OCI-LY7 (cell line): Measurements from ENCODE around the gene VDR. TPM values are rescaled to one million over a fixed set of nuclear protein-coding genes. Genes with fewer than 3 reads are reported as not detected.

ENCODE experiments used
- BruUV-seq: library from RNA; stranded (reverse); fragments of 400-500 nt; replicated peaks from 2 replicates; lab custom pipeline; 2021; lab: Mats Ljungman, UMichigan
- CTCF ChIA-PET: fragments of 300-600 bp; sonication (Branson Sonifier 250); formaldehyde crosslinking; loops from one replicate; lab custom pipeline; 2022; ENCODE audit warnings: antibody characterized with exemption; ENCODE audit not compliant: unreplicated experiment; lab: Charles Lee
- POLR2A ChIA-PET: fragments of 300-600 bp; sonication (Branson Sonifier 250); formaldehyde crosslinking; loops from one replicate; lab custom pipeline; 2022; ENCODE audit warnings: antibody characterized with exemption; lab: Charles Lee
- DNase-seq: peaks from one replicate; pipeline ENCODE4 v3.0.0-alpha.2; 2015; ENCODE audit warnings: low spot score
- H2AFZ ChIP-seq: fragments of 200-600 bp; sonication (generic), shearing (Covaris generic); 2 replicates; pipeline ENCODE4 v1.6.1; 2014; ENCODE audit warnings: mild to moderate bottlenecking, antibody characterized with exemption, low read length, moderate library complexity
- H3K27ac ChIP-seq: fragments of 200-600 bp; sonication (generic); 2 replicates; pipeline ENCODE4 v1.5.1; 2014; ENCODE audit warnings: mixed run types, low read depth, mild to moderate bottlenecking, moderate library complexity, low read length, inconsistent platforms; ENCODE audit not compliant: poor library complexity, severe bottlenecking
- H3K36me3 ChIP-seq: fragments of 200-600 bp; sonication (generic); 2 replicates; pipeline ENCODE4 v1.6.1; 2014; ENCODE audit warnings: mild to moderate bottlenecking, antibody characterized with exemption, low read length, moderate library complexity, mixed read lengths; ENCODE audit not compliant: insufficient read depth
- H3K4me1 ChIP-seq: fragments of 200-600 bp; sonication (generic); 2 replicates; pipeline ENCODE4 v1.5.1; 2014; ENCODE audit warnings: mild to moderate bottlenecking, low read length; ENCODE audit not compliant: insufficient read depth, poor library complexity, severe bottlenecking
- H3K4me2 ChIP-seq: fragments of 200-600 bp; sonication (generic); 2 replicates; pipeline ENCODE4 v1.6.1; 2014; ENCODE audit warnings: mild to moderate bottlenecking, low read length
- H3K4me3 ChIP-seq: fragments of 200-600 bp; sonication (generic); 2 replicates; pipeline ENCODE4 v1.5.1; 2014; ENCODE audit warnings: mild to moderate bottlenecking, low read depth, low read length; ENCODE audit not compliant: poor library complexity, severe bottlenecking
- H3K79me2 ChIP-seq: fragments of 200-600 bp; sonication (generic); 2 replicates; pipeline ENCODE4 v1.6.1; 2016; ENCODE audit warnings: low read depth, mild to moderate bottlenecking, low read length, moderate library complexity, mixed read lengths; ENCODE audit not compliant: insufficient read depth
- H3K9me2 ChIP-seq: fragments of 200-600 bp; sonication (generic); 2 replicates; pipeline ENCODE4 v1.6.1; 2016; ENCODE audit warnings: mild to moderate bottlenecking, low read length, mixed read lengths; ENCODE audit not compliant: insufficient read depth
- H3K9me3 ChIP-seq: fragments of 200-600 bp; sonication (generic); 2 replicates; pipeline ENCODE4 v1.6.1; 2014; ENCODE audit warnings: mild to moderate bottlenecking, mixed run types, low read length, mixed read lengths
- H4K20me1 ChIP-seq: fragments of 200-600 bp; sonication (generic); 2 replicates; pipeline ENCODE4 v1.6.1; 2014; ENCODE audit warnings: mild to moderate bottlenecking, antibody characterized with exemption, low read length, moderate library complexity, mixed read lengths; ENCODE audit not compliant: insufficient read depth
- CTCF ChIP-seq: fragments of 200-600 bp; sonication (generic); conservative IDR thresholded peaks from 2 replicates; pipeline ENCODE4 v1.5.1; 2014; ENCODE audit warnings: mild to moderate bottlenecking, antibody characterized with exemption, low read length, moderate library complexity, mixed read lengths
- EZH2phosphoT487 ChIP-seq: fragments of 200-600 bp; sonication (generic); IDR thresholded peaks from 2 replicates; pipeline ENCODE4 v1.6.1; 2018; ENCODE audit warnings: low read depth, borderline replicate concordance, mild to moderate bottlenecking, mixed run types, antibody characterized with exemption, low read length, moderate library complexity, mixed read lengths
- intact Hi-C: fragments of 100-400 bp; cut with micrococcal nuclease; formaldehyde crosslinking; loops from one replicate; pipeline ENCODE4 v1.10.0; 2022; ENCODE audit not compliant: unreplicated experiment
- total RNA-seq, 2 experiments: library from RNA; depleted of rRNA in 1 of 2; stranded (reverse); fragments of >200 nt in 1 of 2; shearing (Covaris generic) in 1 of 2; gene quantifications; 2 replicates each; pipeline ENCODE4 v1.2.3, GENCODE V29; 2014 to 2022

VDR gene
- total RNA-seq, 2 experiments from 2014 or later, result 1.9 to 5.4 TPM

- no TSS peak for BruUV-seq
These were observed 112.9 kb downstream of the VDR start for GRCh38 chr12:47791874-47792273.

More at GRCh38 chr12:47791874-47792273, 112.9 kb downstream of the VDR start:
- no peak for DNase-seq
- Histone ChIP-seq H3K79me2 (no peaks in the 10 kb centered on the region), H3K36me3 (peaks cover 90% of the 10 kb centered on the region), H3K9me2 (no peaks in the 10 kb centered on the region), H3K4me1 (no peaks in the 10 kb centered on the region), H3K4me3 (no peak overlapping the region), H4K20me1 (no peaks in the 10 kb centered on the region), H2AFZ (no peak overlapping the region), H3K9me3 (no peaks in the 10 kb centered on the region), H3K27ac (no peak overlapping the region), H3K4me2 (no peak overlapping the region)
- ChIA-PET POLR2A (no interaction called here), CTCF (interaction anchor here (0.6 to 2.0 kb wide), 3 partner anchors 17 to 47 kb away, joined by 3 to 5 read pairs (median 3); no protein-coding TSS in a partner anchor)
- intact Hi-C loops, result no loop called here
- TF ChIP-seq CTCF (no peak), EZH2phosphoT487 (no peak)

Other genes starting within 250 kb of the VDR start
- 21.6 and 25.1 TPM in 2 replicates for gene RPAP3, start 199.0 kb downstream of the VDR start, total RNA-seq (2014; rRNA removed; shearing (Covaris generic))
- gene RPAP3, start 199.0 kb downstream of the VDR start, total RNA-seq (2022), result 52.9 and 53.9 TPM in 2 replicates
- gene ENDOU, start 179.5 kb downstream of the VDR start, total RNA-seq (2014; rRNA removed; shearing (Covaris generic)), result 0.19 TPM in 1 of 2 replicates, not detected in the other
- 0.55 TPM in 1 of 2 replicates, not detected in the other for gene ENDOU, start 179.5 kb downstream of the VDR start, total RNA-seq (2022)
- 0.69 and 0.80 TPM in 2 replicates for gene RAPGEF3, start 146.1 kb downstream of the VDR start, total RNA-seq (2014; rRNA removed; shearing (Covaris generic))
- 2.9 and 4.7 TPM in 2 replicates for gene RAPGEF3, start 146.1 kb downstream of the VDR start, total RNA-seq (2022)
- gene SLC48A1, start 131.8 kb downstream of the VDR start, total RNA-seq (2014; rRNA removed; shearing (Covaris generic)), result 3.8 and 9.6 TPM in 2 replicates
- gene SLC48A1, start 131.8 kb downstream of the VDR start, total RNA-seq (2022), result 8.6 and 12.0 TPM in 2 replicates
- gene HDAC7, start 85.1 kb downstream of the VDR start, total RNA-seq (2014; rRNA removed; shearing (Covaris generic)), result 38.4 and 45.9 TPM in 2 replicates
- gene HDAC7, start 85.1 kb downstream of the VDR start, total RNA-seq (2022), result 130 and 131 TPM in 2 replicates
- 158 and 182 TPM in 2 replicates for gene TMEM106C, start 58.6 kb upstream of the VDR start, total RNA-seq (2014; rRNA removed; shearing (Covaris generic))
- gene TMEM106C, start 58.6 kb upstream of the VDR start, total RNA-seq (2022), result 123 and 129 TPM in 2 replicates
- gene COL2A1, start 99.5 kb upstream of the VDR start, total RNA-seq (2014; rRNA removed; shearing (Covaris generic)), result 0.03 TPM in 1 of 2 replicates, not detected in the other
- gene COL2A1, start 99.5 kb upstream of the VDR start, total RNA-seq (2022), result 0.08 TPM in 1 of 2 replicates, not detected in the other
- gene SENP1, start 201.1 kb upstream of the VDR start, total RNA-seq (2014; rRNA removed; shearing (Covaris generic)), result 29.9 and 48.3 TPM in 2 replicates
- 54.7 and 63.5 TPM in 2 replicates for gene SENP1, start 201.1 kb upstream of the VDR start, total RNA-seq (2022)
- 37.4 and 42.3 TPM in 2 replicates for gene PFKM, start 214.4 kb upstream of the VDR start, total RNA-seq (2014; rRNA removed; shearing (Covaris generic))
- gene PFKM, start 214.4 kb upstream of the VDR start, total RNA-seq (2022), result 72.5 and 80.1 TPM in 2 replicates